ENCODE measurements around the gene CRAT.

DNA sequence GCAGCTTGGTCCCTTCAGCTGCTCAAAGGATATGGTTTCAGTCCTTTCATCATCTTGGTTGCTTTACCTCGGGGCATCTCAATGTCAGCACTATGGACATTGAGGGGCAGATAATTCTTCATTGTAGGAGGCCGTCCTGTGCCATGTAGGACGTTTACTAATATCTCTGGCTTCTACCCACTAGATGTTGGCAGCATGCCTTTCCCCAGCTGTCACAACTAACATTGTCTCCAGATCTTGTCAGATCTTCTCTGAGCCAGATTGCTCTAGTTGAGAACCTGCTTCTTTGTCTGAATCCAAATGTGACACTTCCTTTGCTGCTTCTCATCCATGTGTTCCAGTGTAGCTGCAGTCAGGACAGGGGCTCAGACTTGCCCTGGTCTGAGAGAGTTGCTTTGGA, 10.9 kb upstream of the CRAT start:
- TF ChIP-seq TCF7L2 (IDR thresholded peaks at IDR 0.05; ENCODE audit: low read depth, low read length) (no peak), POLR2AphosphoS5 (IDR thresholded peaks at IDR 0.05; ENCODE audit: low read depth, low read length) (no peak)
- TF ChIP-seq, protein P1, sequence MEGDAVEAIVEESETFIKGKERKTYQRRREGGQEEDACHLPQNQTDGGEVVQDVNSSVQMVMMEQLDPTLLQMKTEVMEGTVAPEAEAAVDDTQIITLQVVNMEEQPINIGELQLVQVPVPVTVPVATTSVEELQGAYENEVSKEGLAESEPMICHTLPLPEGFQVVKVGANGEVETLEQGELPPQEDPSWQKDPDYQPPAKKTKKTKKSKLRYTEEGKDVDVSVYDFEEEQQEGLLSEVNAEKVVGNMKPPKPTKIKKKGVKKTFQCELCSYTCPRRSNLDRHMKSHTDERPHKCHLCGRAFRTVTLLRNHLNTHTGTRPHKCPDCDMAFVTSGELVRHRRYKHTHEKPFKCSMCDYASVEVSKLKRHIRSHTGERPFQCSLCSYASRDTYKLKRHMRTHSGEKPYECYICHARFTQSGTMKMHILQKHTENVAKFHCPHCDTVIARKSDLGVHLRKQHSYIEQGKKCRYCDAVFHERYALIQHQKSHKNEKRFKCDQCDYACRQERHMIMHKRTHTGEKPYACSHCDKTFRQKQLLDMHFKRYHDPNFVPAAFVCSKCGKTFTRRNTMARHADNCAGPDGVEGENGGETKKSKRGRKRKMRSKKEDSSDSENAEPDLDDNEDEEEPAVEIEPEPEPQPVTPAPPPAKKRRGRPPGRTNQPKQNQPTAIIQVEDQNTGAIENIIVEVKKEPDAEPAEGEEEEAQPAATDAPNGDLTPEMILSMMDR (IDR thresholded peaks at IDR 0.05), result no peak
